K562 (cell line): ENCODE results near the gene COMMD2. TPM values are rescaled to one million over a fixed set of nuclear protein-coding genes. Genes with fewer than 3 reads are reported as not detected.

ENCODE experiments used
- AFF4 ChIP-seq: sonication (generic); formaldehyde crosslinking; IDR thresholded peaks from 2 replicates; pipeline ENCODE4 v1.8.0; 2023; ENCODE audit warnings: mild to moderate bottlenecking, missing genetic modification reagents
- BRF1 ChIP-seq: IDR thresholded peaks from 3 replicates; pipeline ENCODE4 v1.6.1; 2011; ENCODE audit warnings: borderline replicate concordance, mild to moderate bottlenecking; ENCODE audit not compliant: insufficient read length; ENCODE audit errors: extremely low read depth
- CBX8 ChIP-seq: fragments of 200-600 bp; sonication (generic); IDR thresholded peaks from 2 replicates; pipeline ENCODE4 v1.6.1; 2012; ENCODE audit warnings: borderline replicate concordance, mixed run types, low read depth, mild to moderate bottlenecking, moderate library complexity, mixed read lengths, low read length, control low read depth, inconsistent platforms; ENCODE audit not compliant: poor library complexity, severe bottlenecking; ENCODE audit errors: extremely low read depth
- CCNT2 ChIP-seq: IDR thresholded peaks from 2 replicates; pipeline ENCODE4 v1.6.1; 2011; ENCODE audit warnings: borderline replicate concordance, low read depth, mild to moderate bottlenecking, moderate library complexity, mixed read lengths, low read length; ENCODE audit not compliant: insufficient read length; ENCODE audit errors: extremely low read depth
- ETS1 ChIP-seq: conservative IDR thresholded peaks from 2 replicates; pipeline ENCODE4 v1.6.1; 2011; ENCODE audit warnings: low read depth, mild to moderate bottlenecking, low read length; ENCODE audit not compliant: control insufficient read depth
- HLTF ChIP-seq: fragments of 450-650 bp; IDR thresholded peaks from 2 replicates; pipeline ENCODE4 v1.6.1; 2016
- NFIC ChIP-seq: fragments of 450-650 bp; IDR thresholded peaks from 2 replicates; pipeline ENCODE4 v1.6.1; 2017; ENCODE audit warnings: mild to moderate bottlenecking, inconsistent platforms
- POLR2AphosphoS5 ChIP-seq: IDR thresholded peaks from 2 replicates; pipeline ENCODE4 v1.6.1; 2011; ENCODE audit warnings: mild to moderate bottlenecking, low read depth, low read length, moderate library complexity; ENCODE audit not compliant: control insufficient read depth, insufficient read depth
- RAD51 ChIP-seq: fragments of 450-650 bp; IDR thresholded peaks from 2 replicates; pipeline ENCODE4 v1.7.1; 2016; ENCODE audit warnings: low read depth, mild to moderate bottlenecking, borderline replicate concordance
- RBM25 ChIP-seq: fragments of 200-400 bp; formaldehyde crosslinking; IDR thresholded peaks from 2 replicates; pipeline ENCODE4 v1.6.1; 2018; ENCODE audit warnings: low read length, low read depth, moderate library complexity; ENCODE audit not compliant: severe bottlenecking
- SETDB1 ChIP-seq: IDR thresholded peaks from one replicate; pipeline ENCODE4 v1.6.1; 2012; ENCODE audit warnings: low read length, control low read depth, inconsistent platforms
- SMARCC2 ChIP-seq: fragments of 450-650 bp; IDR thresholded peaks from 2 replicates; pipeline ENCODE4 v1.6.1; 2017; ENCODE audit warnings: antibody characterized with exemption, moderate library complexity, mild to moderate bottlenecking, low read depth
- SRF ChIP-seq, 2 experiments: fragments of 250-450, 450-650 bp in 1 of 2; sonication (Bioruptor Pico) in 1 of 2; sonication (generic) in 1 of 2; formaldehyde crosslinking; IDR thresholded peaks; 2 replicates each; pipeline versions ENCODE4 v1.5.0 to v1.5.1; 2020 to 2022; ENCODE audit warnings: mild to moderate bottlenecking in 1 of 2, missing genetic modification reagents in 1 of 2
- TAL1 ChIP-seq: fragments of 450-650 bp; IDR thresholded peaks from 2 replicates; pipeline ENCODE4 v1.6.1; 2016; ENCODE audit warnings: mild to moderate bottlenecking
- TEAD2 ChIP-seq: fragments of 450-650 bp; IDR thresholded peaks from 2 replicates; pipeline ENCODE4 v1.6.1; 2016; ENCODE audit warnings: missing genetic modification characterization, control low read depth, missing compliant biosample characterization
- U2AF2 ChIP-seq: fragments of 200-400 bp; formaldehyde crosslinking; optimal IDR thresholded peaks from 2 replicates; pipeline ENCODE3; 2017; ENCODE audit warnings: low read depth, mild to moderate bottlenecking, low read length
- YBX1 ChIP-seq: fragments of 450-650 bp; IDR thresholded peaks from 2 replicates; pipeline ENCODE4 v1.7.1; 2016; ENCODE audit warnings: mild to moderate bottlenecking
- ZNF12 ChIP-seq: sonication (generic); formaldehyde crosslinking; IDR thresholded peaks from 2 replicates; pipeline ENCODE4 v1.4.0; 2020; ENCODE audit warnings: mild to moderate bottlenecking, missing genetic modification reagents
- ZNF133 ChIP-seq: fragments of 250-450 bp; sonication (Bioruptor Pico); IDR thresholded peaks from 2 replicates; pipeline ENCODE4 v1.4.0; 2020; ENCODE audit warnings: mild to moderate bottlenecking
- ZNF140 ChIP-seq: fragments of 250-450 bp; sonication (Bioruptor Pico); IDR thresholded peaks from 2 replicates; pipeline ENCODE4 v1.8.0; 2021; ENCODE audit warnings: moderate library complexity, mild to moderate bottlenecking, inconsistent platforms
- ZNF282 ChIP-seq: sonication (generic); formaldehyde crosslinking; IDR thresholded peaks from 2 replicates; pipeline ENCODE4 v1.8.1; 2023; ENCODE audit warnings: missing genetic modification reagents
- ZNF324 ChIP-seq: fragments of 250-450 bp; sonication (Bioruptor Pico); IDR thresholded peaks from 2 replicates; pipeline ENCODE4 v1.4.0; 2020; ENCODE audit warnings: mild to moderate bottlenecking
- ZNF445 ChIP-seq: fragments of 250-450 bp; sonication (Bioruptor Pico); IDR thresholded peaks from 2 replicates; pipeline ENCODE4 v1.4.0; 2020; ENCODE audit warnings: low read depth, mild to moderate bottlenecking, moderate library complexity
- ZNF57 ChIP-seq: fragments of 450-650 bp; formaldehyde crosslinking; IDR thresholded peaks from 2 replicates; pipeline ENCODE4 v1.4.0; 2020; ENCODE audit warnings: mild to moderate bottlenecking, moderate library complexity
- ZNF717 ChIP-seq: fragments of 250-450 bp; sonication (Bioruptor Pico); IDR thresholded peaks from 2 replicates; pipeline ENCODE4 v1.5.0; 2021
- polyA plus RNA-seq, 8 experiments: library from polyadenylated mRNA; depleted of rRNA in 4 of 8; stranded (reverse) in 5 of 8; unstranded in 3 of 8; fragments of >200 nt; fragmentation: Nextera tagmentation in 2 of 8; fragmentation: Illumina TruSeq in 1 of 8; extraction: Ambion mirVana in 2 of 8; extraction: Trizol in 1 of 8; gene quantifications; 2 replicates each; pipeline versions ENCODE4 v1.2.1 to v1.2.3, GENCODE V29; 2011 to 2014; ENCODE audit warnings: inconsistent platforms in 1 of 8, missing spikeins in 1 of 8
- total RNA-seq, 7 experiments: library from RNA; depleted of rRNA in 6 of 7; stranded (reverse); fragments of >200 nt in 6 of 7; fragmentation: Illumina TruSeq in 2 of 7; extraction: Trizol in 2 of 7; gene quantifications; 2 replicates each; pipeline versions ENCODE4 v1.2.1 to v1.2.3, GENCODE V29; 2011 to 2021; ENCODE audit warnings: low replicate concordance in 1 of 7

Gene COMMD2
- total and polyA plus RNA-seq, 9 of the 15 experiments (the other 6 are each of a cell fraction or from before 2014, with no cell fraction given), result 25.8 to 102 (median 41.8) TPM

- TF ChIP-seq NFIC, result peak; percentile 46
- peak; percentile 88; the same call in 1 of the 2 replicates for TF ChIP-seq POLR2AphosphoS5
- TF ChIP-seq SETDB1, result no peak
- no peak for TF ChIP-seq TEAD2 (tag)
- no peak for TF ChIP-seq ZNF717 (CRISPR knock-in tag)
- no peak for TF ChIP-seq ZNF133
- no peak for TF ChIP-seq CBX8
- TF ChIP-seq ETS1, result 0 out of 2 replicates have a peak, but pooled peaks have one; percentile 46
- TF ChIP-seq SRF (CRISPR knock-in tag; IDR thresholded peaks at IDR 0.05), result peak in 1 of 2 experiments; percentile 53; a peak in 1 of 4 replicates
- no peak for TF ChIP-seq AFF4
- TF ChIP-seq ZNF12 (CRISPR knock-in tag), result peak; percentile 74; the same call in 1 of the 2 replicates
- no peak for TF ChIP-seq ZNF140 (CRISPR knock-in tag)
- no peak for TF ChIP-seq ZNF57 (CRISPR knock-in tag)
- no peak for TF ChIP-seq HLTF
- TF ChIP-seq CCNT2, result peak; percentile 75
- no peak for TF ChIP-seq RBM25
- TF ChIP-seq RAD51, result no peak
- no peak for TF ChIP-seq YBX1
- no peak for TF ChIP-seq ZNF324 (CRISPR knock-in tag)
- TF ChIP-seq ZNF445 (CRISPR knock-in tag), result no peak
- TF ChIP-seq U2AF2, result no peak
- no peak for TF ChIP-seq SMARCC2
- TF ChIP-seq BRF1, result no peak
- TF ChIP-seq ZNF282, result no peak
- TF ChIP-seq TAL1, result no peak
Measured at GRCh38 chr3:149752051-149752787, at the start of gene COMMD2 (continued).
